OCI-LY3 (cell line): ENCODE measurements around the gene CABLES1.
"Not testable (repeated sequence)": the region's sequence is repeated elsewhere in the genome, so short reads cannot be mapped to it uniquely, and the experiment has no call there.

Experiments used
- H2AFZ ChIP-seq: fragments of 200-600, 300-600 bp; shearing (Covaris generic); 2 replicates; pipeline ENCODE4 v1.6.0; 2014; ENCODE audit warnings: antibody characterized with exemption, low read depth, low read length
- H3K27ac ChIP-seq: fragments of 200-600, 300-600 bp; sonication (generic); 2 replicates; pipeline ENCODE4 v1.5.1; 2014; ENCODE audit warnings: mild to moderate bottlenecking, low read length, moderate library complexity, mixed read lengths
- H3K27me3 ChIP-seq: fragments of 200-600, 300-600 bp; sonication (generic); 2 replicates; pipeline ENCODE4 v1.6.1; 2014; ENCODE audit warnings: low read depth, low read length, mixed read lengths
- H3K36me3 ChIP-seq: fragments of 200-600, 300-600 bp; sonication (generic); replicated peaks from 2 replicates; pipeline ENCODE3; 2014; ENCODE audit warnings: low read depth, low read length, mixed read lengths
- H3K4me1 ChIP-seq: fragments of 300-600, 200-600 bp; sonication (generic); 2 replicates; pipeline ENCODE4 v1.6.1; 2014; ENCODE audit warnings: low read length, mixed read lengths
- H3K4me2 ChIP-seq: fragments of 200-600, 300-600 bp; sonication (generic); 2 replicates; pipeline ENCODE4 v1.6.1; 2014; ENCODE audit warnings: low read length, mixed read lengths
- H3K4me3 ChIP-seq: fragments of 300-600, 200-600 bp; sonication (generic); 2 replicates; pipeline ENCODE4 v1.5.1; 2014; ENCODE audit warnings: antibody characterized with exemption, mild to moderate bottlenecking, low read length, moderate library complexity
- H3K79me2 ChIP-seq: fragments of 300-600, 200-600 bp; shearing (Covaris generic); 2 replicates; pipeline ENCODE4 v1.6.1; 2014; ENCODE audit warnings: mild to moderate bottlenecking, low read length, mixed read lengths
- H3K9ac ChIP-seq: fragments of 300-600, 200-600 bp; shearing (Covaris generic); 2 replicates; pipeline ENCODE4 v1.6.0; 2014; ENCODE audit warnings: mild to moderate bottlenecking, low read length, moderate library complexity
- H3K9me3 ChIP-seq: fragments of 200-600, 300-600 bp; shearing (Covaris generic); 2 replicates; pipeline ENCODE4 v1.6.1; 2014; ENCODE audit warnings: low read length, mixed read lengths; ENCODE audit not compliant: insufficient read depth
- H4K20me1 ChIP-seq: fragments of 200-600, 300-600 bp; sonication (generic); 2 replicates; pipeline ENCODE4 v1.6.1; 2016; ENCODE audit warnings: low read length, mixed read lengths; ENCODE audit not compliant: insufficient read depth
- CTCF ChIP-seq: fragments of 200-600, 300-600 bp; sonication (generic); IDR thresholded peaks from 2 replicates; pipeline ENCODE4 v1.5.1; 2014; ENCODE audit warnings: antibody characterized with exemption, low read length, low read depth
- EZH2phosphoT487 ChIP-seq: fragments of 200-600 bp; shearing (Covaris generic); IDR thresholded peaks from 2 replicates; pipeline ENCODE4 v1.6.1; 2018; ENCODE audit warnings: antibody characterized with exemption, mixed run types, low read depth

Gene CABLES1

GRCh38 chr18:23284629-23285028 is 149.3 kb downstream of the CABLES1 start:
- H3K27ac ChIP-seq, result no peak overlapping the region
- no peaks in the 10 kb centered on the region for H3K79me2 ChIP-seq
- H3K27me3 ChIP-seq, result no peaks in the 10 kb centered on the region
- H4K20me1 ChIP-seq, result no peaks in the 10 kb centered on the region
- no peak overlapping the region for H3K4me3 ChIP-seq
- no peaks in the 10 kb centered on the region for H3K9me3 ChIP-seq
- no peak overlapping the region for H2AFZ ChIP-seq
- H3K4me1 ChIP-seq, result peaks cover 6% of the 10 kb centered on the region
- H3K9ac ChIP-seq, result no peak overlapping the region
- H3K4me2 ChIP-seq, result no peak overlapping the region
- no peak for TF ChIP-seq EZH2phosphoT487
- TF ChIP-seq CTCF, result no peak
- no peaks in the 10 kb centered on the region for H3K36me3 ChIP-seq

- H3K79me2 ChIP-seq, H3K27ac ChIP-seq, H4K20me1 ChIP-seq, H3K4me3 ChIP-seq, H3K4me2 ChIP-seq, H2AFZ ChIP-seq, H3K36me3 ChIP-seq, H3K4me1 ChIP-seq, H3K9me3 ChIP-seq, H3K9ac ChIP-seq, H3K27me3 ChIP-seq: not testable (repeated sequence)
These were observed 150.3 kb downstream of the CABLES1 start for GRCh38 chr18:23285581-23285980.

- Histone ChIP-seq H3K27ac (no peak overlapping the region), H3K36me3 (no peaks in the 10 kb centered on the region), H3K9me3 (no peaks in the 10 kb centered on the region), H3K4me1 (no peaks in the 10 kb centered on the region), H3K79me2 (no peaks in the 10 kb centered on the region), H3K27me3 (no peaks in the 10 kb centered on the region), H3K9ac (no peak overlapping the region), H3K4me2 (no peak overlapping the region), H2AFZ (no peak overlapping the region), H3K4me3 (no peak overlapping the region), H4K20me1 (no peaks in the 10 kb centered on the region)
- TF ChIP-seq EZH2phosphoT487 (no peak), CTCF (no peak)
These were observed 156.3 kb downstream of the CABLES1 start for GRCh38 chr18:23291456-23292205.

GRCh38 chr18:23300231-23300805 is 165.0 kb downstream of the CABLES1 start:
- Histone ChIP-seq H3K9me3 (no peaks in the 10 kb centered on the region), H3K27me3 (no peaks in the 10 kb centered on the region), H3K9ac (no peak overlapping the region), H4K20me1 (no peaks in the 10 kb centered on the region), H3K4me2 (no peak overlapping the region), H3K4me1 (no peaks in the 10 kb centered on the region), H3K4me3 (no peak overlapping the region), H3K36me3 (no peaks in the 10 kb centered on the region), H3K79me2 (no peaks in the 10 kb centered on the region), H3K27ac (no peak overlapping the region), H2AFZ (no peak overlapping the region)
- no peak for TF ChIP-seq EZH2phosphoT487

GRCh38 chr18:23301972-23302371 is 166.7 kb downstream of the CABLES1 start:
- H3K36me3 ChIP-seq, result no peaks in the 10 kb centered on the region
- H3K9me3 ChIP-seq, result no peaks in the 10 kb centered on the region
- TF ChIP-seq CTCF (no peak), EZH2phosphoT487 (no peak)
- H2AFZ ChIP-seq, result no peak overlapping the region
- no peak overlapping the region for H3K27ac ChIP-seq
- H3K27me3 ChIP-seq, result no peaks in the 10 kb centered on the region
- no peaks in the 10 kb centered on the region for H3K79me2 ChIP-seq
- H4K20me1 ChIP-seq, result no peaks in the 10 kb centered on the region
- no peaks in the 10 kb centered on the region for H3K4me1 ChIP-seq
- H3K9ac ChIP-seq, result no peak overlapping the region
- no peak overlapping the region for H3K4me3 ChIP-seq
- H3K4me2 ChIP-seq, result no peak overlapping the region
